ENCODE results near the gene BRMS1L. TPM values are rescaled to one million over a fixed set of nuclear protein-coding genes. Genes with fewer than 3 reads are reported as not detected.
A peak's percentile ranks its signal among the peaks of the same experiment; 100 is the strongest.
"Not testable (repeated sequence)": the region's sequence is repeated elsewhere in the genome, so short reads cannot be mapped to it uniquely, and the experiment has no call there.

The BRMS1L gene
- total RNA-seq, 1 donor from 2014 or later = 11.7 TPM

DNA sequence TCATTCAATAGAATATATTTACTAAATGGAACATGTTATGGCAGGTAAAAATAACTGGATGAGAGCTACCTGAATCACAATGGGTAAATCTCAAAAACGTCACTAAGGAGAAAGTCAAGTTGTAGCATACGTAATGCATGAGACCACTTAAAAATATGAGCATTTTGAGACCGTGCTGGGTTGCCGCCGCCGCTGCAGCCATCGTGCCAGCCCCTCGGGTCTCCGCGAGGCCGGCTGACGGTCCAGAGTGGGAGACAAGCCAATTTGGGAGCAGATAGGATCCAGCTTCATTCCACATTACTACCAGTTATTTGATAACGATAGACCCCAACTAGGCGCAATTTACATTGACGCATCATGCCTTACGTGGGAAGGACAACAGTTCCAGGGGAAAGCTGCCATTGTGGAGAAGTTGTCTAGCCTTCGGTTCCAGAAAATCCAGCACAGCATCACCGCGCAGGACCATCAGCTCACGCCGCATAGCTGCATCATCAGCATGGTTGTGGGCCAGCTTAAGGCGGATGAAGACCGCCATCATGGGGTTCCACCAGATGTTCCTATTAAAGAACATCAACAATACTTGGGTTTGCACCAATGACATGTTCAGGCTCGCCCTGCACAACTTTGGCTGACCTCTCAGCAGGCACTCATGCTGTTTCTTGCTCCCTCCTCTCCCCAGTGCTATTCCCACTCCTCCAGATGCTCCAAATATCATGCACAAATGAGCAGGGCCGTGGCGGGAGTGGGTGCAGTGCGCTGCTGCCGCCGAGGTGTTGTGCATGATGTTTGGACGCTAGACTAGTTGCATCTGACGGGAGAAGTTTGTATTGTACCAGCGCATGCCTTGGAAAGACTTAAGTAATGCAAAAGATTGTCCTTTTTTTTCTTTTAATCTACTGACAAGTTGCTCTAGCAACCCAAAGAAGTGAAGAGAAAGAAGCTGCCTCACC, 6.3 kb upstream of the BRMS1L start:
- intact Hi-C loops (cut with DNase I) = loop anchor here (5.0 to 10.0 kb wide), 2 partner anchors 133 to 695 kb away; partner anchors contain the start of genes PPP2R3C and PRORP
- ATAC-seq = no peak
- no peak for DNase-seq (ENCODE audit: missing footprints)

DNA sequence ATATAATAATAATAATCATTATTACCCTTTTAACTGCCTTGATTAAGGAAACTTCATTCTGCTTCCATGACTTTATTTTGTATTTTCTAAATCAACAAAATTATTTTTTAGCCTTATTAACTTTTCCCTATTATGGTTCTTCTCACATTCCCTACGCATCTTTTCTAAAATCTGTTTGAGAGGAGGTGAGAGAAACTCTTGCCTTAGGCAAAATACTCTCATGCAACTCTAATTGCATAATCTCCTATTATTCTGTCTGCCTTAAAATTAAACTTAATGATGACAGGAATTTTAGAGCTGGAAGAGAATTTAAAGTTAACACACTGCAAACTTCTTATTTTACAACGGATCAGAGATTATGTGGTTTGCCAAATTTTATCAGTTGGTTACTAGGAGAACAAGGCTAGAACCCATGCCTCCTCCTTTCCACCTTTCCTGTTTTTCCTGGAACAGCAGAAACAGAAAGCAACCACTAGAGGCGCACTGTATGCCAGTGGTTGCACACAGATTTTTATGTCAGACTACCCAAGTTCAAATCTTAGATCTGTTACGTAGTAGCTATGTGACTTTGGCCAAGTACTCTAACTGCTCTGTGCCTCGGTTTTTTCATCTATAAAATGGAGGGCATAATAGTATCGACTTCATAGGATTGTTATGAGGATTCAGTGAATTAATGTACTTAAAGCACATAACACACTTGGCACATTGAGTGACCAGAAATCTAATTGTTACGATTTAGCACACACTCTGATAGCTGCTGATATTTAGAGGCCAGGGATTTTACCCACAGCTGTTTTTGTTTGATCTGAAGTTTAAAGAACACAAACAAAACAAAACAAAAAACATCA, 4.3 kb upstream of the BRMS1L start:
- intact Hi-C loops (cut with DNase I) = loop anchor here (10.0 kb wide), 1 partner anchor 697 kb away; the partner anchor contains the start of genes PPP2R3C and PRORP
- no peak for ATAC-seq

DNA sequence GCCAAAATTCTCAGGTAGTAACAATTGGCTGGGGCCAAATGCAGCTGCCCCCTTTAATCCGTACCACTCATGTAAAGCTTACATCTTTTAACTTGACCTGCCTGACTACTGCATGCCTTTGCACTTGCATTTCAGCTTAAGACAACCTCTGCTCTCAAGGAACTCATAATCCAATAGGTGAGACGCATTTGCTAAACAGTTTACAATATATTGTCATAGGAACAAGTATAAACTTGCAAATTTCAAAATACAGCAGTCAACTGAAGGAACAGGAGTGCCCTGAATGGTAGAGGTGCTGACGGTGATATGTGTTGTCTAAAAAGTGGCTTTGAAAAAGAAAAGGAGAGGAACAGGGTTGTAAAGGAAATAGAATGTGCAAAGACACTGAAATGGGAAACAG, 3.6 kb upstream of the BRMS1L start:
- intact Hi-C loops (cut with DNase I) = loop anchor here (10.0 kb wide), 1 partner anchor 698 kb away; the partner anchor contains the start of genes PPP2R3C and PRORP
- DNase-seq (ENCODE audit: missing footprints) = no peak
- ATAC-seq = no peak

More for the DNA sequence above, 4.3 kb upstream of the BRMS1L start:
- DNase-seq (ENCODE audit: missing footprints) = no peak

DNA sequence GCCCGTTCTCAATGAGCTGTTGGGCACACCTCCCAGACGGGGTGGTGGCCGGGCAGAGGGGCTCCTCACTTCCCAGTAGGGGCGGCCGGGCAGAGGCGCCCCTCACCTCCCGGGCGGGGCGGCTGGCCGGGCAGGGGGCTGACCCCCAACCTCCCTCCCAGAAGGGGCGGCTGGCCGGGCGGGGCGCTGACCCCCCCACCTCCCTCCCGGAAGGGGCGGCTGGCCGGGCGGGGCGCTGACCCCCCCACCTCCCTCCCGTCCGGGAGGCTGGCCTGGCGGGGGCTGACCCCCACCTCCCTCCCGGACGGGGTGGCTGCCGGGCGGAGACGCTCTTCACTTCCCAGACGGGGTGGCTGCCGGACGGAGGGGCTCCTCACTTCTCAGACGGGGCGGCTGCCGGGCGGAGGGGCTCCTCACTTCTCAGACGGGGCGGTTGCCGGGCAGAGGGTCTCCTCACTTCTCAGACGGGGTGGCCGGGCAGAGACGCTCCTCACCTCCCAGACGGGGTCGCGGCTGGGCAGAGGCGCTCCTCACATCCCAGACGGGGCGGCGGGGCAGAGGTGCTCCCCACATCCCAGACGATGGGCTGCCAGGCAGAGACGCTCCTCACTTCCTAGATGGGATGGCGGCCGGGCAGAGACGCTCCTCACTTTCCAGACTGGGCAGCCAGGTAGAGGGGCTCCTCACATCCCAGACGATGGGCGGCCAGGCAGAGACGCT, 1.5 kb upstream of the BRMS1L start:
- intact Hi-C loops (cut with DNase I) = loop anchor here (10.0 kb wide), 1 partner anchor 700 kb away; the partner anchor contains the start of genes PPP2R3C and PRORP
- not testable (repeated sequence) for DNase-seq (ENCODE audit: missing footprints); ATAC-seq

GRCh38 chr14:35825968-35826217, 245 bp upstream of the BRMS1L start:
- intact Hi-C loops (cut with DNase I) = loop anchor here (10.0 kb wide), 1 partner anchor 701 kb away; the partner anchor contains the start of genes PPP2R3C and PRORP
- no peak for DNase-seq (ENCODE audit: missing footprints)
- no peak for ATAC-seq

DNA sequence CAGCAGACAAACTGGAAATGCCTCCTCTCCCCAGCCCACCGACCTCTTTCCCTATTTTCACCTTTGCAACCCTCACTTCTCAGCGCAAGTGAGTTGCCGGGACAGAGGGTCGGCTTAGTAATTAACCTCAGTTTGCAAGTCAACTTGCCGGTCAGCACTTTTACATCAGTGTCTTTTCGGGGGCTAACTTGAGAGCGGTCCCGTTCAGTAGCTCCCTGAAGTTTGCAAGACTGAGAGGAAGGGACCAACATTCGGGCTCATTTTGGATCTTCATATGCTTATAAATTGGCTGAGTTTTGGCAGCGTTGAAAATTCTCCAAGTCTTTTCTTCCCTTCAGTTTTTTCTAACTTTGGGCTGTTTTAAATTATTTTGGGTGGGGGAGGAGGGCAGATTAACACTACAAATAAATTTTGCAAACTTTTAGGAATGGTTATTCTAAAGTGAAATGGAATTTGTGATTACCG, 846 bp downstream of the BRMS1L start:
- DNase-seq (ENCODE audit: missing footprints) (no peak), ATAC-seq (no peak)
- intact Hi-C loops (cut with DNase I) = loop anchor here (10.0 kb wide), 1 partner anchor 702 kb away; the partner anchor contains the start of genes PPP2R3C and PRORP

GRCh38 chr14:35827678-35828472, 1.7 kb downstream of the BRMS1L start:
- intact Hi-C loops (cut with DNase I) = loop anchor here (10.0 kb wide), 1 partner anchor 703 kb away; the partner anchor contains the start of genes PPP2R3C and PRORP
- ATAC-seq (no peak), DNase-seq (ENCODE audit: missing footprints) (no peak)

DNA sequence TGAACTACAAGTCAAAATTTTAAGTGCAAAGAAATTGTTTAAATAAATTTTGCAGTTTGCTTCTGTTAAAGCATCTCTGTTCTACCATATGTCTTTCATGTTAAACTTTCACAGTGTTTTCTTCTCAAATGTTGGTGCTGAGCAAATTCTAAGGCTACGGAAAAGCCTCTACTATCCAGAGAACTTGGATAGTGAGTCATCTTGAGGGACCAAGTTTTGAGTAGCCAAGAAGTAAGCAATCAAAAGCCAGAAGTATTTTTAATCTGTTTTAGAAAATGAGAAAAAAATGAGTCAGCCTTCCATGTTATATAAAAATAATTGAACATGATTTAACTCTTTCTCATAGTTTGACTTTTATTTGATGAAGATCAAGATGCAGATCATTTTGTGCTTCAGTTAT, 3.3 kb downstream of the BRMS1L start:
- DNase-seq (ENCODE audit: missing footprints) (no peak), ATAC-seq (no peak)
- intact Hi-C loops (cut with DNase I) = loop anchor here (10.0 kb wide), 1 partner anchor 705 kb away; the partner anchor contains the start of genes PPP2R3C and PRORP

- intact Hi-C loops (cut with DNase I) = no loop called here
- ATAC-seq (peak; percentile 42), DNase-seq (ENCODE audit: missing footprints) (no peak)
These were observed 9.3 kb downstream of the BRMS1L start for GRCh38 chr14:35835208-35835982.

DNA sequence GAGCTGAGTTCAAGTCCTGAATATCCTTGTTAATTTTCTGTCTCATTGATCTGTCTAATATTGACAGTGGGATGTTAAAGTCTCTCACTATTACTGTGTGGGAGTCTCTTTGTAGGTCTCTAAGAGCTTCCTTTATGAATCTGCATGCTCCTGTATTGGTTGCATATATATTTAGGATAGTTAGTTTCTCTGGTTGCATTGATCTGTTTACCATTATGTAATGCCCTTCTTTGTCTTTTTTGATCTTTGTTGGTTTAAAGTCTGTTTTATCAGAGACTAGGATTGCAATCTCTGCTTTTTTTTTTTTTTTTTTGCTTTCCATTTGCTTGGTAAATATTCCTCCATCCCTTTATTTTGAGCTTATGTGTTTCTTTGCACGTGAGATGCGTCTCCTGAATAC, 15.6 kb downstream of the BRMS1L start:
- intact Hi-C loops (cut with DNase I); ATAC-seq; DNase-seq (ENCODE audit: missing footprints): not testable (repeated sequence)

DNA sequence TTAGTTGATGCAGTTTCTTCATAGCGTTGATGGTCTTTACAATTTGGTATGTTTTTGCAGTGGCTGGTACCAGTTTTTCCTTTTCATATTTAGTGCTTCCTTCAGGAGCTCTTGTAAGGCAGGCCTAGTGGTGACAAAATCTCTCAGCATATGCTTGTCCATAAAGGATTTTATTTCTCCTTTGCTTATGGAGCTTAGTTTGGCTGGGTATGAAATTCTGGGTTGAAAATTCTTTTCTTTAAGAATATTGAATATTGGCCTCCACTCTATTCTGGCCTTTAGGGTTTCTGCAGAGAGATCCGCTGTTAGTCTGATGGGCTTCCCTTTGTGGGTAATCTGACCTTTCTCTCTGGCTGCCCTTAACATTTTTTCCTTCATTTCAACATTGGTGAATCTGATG, 16.1 kb downstream of the BRMS1L start:
- DNase-seq (ENCODE audit: missing footprints); intact Hi-C loops (cut with DNase I); ATAC-seq: not testable (repeated sequence)

GRCh38 chr14:35844494-35844893, 18.4 kb downstream of the BRMS1L start:
- ATAC-seq (no peak), DNase-seq (ENCODE audit: missing footprints) (no peak)
- intact Hi-C loops (cut with DNase I) = no loop called here

DNA sequence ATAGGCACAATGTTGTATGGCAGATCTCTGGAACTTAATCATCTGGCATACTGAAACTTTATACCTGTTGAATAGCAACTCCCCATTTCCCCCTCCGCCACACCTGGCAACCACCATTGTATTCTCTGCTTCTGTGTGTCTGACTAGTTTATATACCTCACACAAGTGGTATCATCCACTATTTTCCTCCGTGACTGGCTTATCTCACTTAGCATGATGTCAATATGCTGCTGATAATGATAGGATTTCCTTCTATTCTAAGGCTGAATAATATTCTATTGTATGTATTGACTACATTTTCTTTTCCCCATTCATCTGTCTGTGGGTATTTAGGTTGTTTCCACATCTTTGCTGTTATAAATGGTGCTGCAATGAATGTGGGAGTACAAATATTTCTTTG, 21.5 kb downstream of the BRMS1L start:
- intact Hi-C loops (cut with DNase I) = no loop called here
- DNase-seq (ENCODE audit: missing footprints) (no peak), ATAC-seq (no peak)

- intact Hi-C loops (cut with DNase I) = no loop called here
- DNase-seq (ENCODE audit: missing footprints) (no peak), ATAC-seq (no peak)
These were observed 23.0 kb downstream of the BRMS1L start for GRCh38 chr14:35849122-35849521.

GRCh38 chr14:35851823-35852222, 25.7 kb downstream of the BRMS1L start:
- ATAC-seq = no peak
- DNase-seq (ENCODE audit: missing footprints) = no peak
- intact Hi-C loops (cut with DNase I) = no loop called here

DNA sequence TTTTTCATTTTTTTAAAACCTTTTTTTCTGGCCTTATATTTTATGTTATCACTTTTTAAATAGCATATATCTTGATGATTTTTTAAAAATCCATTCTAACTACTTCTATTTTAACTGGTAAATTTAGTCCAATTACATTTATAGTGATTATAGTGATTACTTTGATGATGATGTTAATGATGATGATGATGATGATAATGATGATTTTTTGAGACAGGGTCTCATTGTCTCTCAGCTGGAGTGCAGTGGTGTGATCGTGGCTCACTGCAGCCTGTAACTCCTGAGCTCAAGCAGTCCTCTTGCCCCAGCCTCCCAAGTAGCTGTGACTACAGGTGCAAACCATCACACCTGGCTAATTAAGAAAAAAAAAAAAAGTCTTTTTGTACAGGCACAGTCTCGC, 27.1 kb downstream of the BRMS1L start:
- intact Hi-C loops (cut with DNase I) = no loop called here
- ATAC-seq (no peak), DNase-seq (ENCODE audit: missing footprints) (no peak)

DNA sequence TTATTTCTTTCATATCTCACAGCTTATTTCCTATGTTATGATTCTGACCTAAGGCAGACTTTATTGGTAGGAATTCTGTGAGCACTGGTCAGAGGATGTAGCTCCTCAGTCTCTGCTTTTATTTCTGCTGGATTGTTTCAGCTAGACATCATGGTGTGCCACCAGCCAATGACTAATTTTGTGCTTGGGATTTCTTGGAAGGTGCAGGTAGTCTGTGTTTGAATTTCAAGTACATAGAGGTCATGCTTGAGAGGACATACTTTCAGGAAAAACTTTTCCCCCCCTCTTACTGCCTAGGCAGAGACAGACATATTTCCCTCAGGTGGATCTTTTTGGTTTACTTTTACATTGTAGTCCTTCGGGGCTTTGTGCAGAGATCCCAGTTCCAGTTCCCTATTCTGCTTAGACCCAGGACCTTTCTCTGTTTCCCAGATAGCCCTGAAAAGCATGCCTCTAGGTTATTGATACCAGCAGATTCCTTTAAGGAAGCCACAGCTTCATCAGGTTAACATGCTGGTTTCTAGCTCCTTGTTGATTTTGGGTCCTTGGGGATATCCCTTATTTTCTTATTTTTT, 28.6 kb downstream of the BRMS1L start:
- ATAC-seq (no peak), DNase-seq (ENCODE audit: missing footprints) (no peak)
- intact Hi-C loops (cut with DNase I) = no loop called here
